Astrocyte of the cerebellum (primary cell): ENCODE data around the gene CENPW.

Experiments
- DNase-seq: peaks from one replicate; pipeline ENCODE4 v3.0.0-alpha.2; 2011; ENCODE audit warnings: low read depth
- H3K4me3 ChIP-seq: 2 replicates; pipeline ENCODE4 v1.5.1; 2011; ENCODE audit warnings: mild to moderate bottlenecking, low read depth, low read length, moderate library complexity
- in situ Hi-C: cut with HindIII; loops from 2 replicates; pipeline ENCODE4 v1.10.0; 2017; ENCODE audit warnings: low sequenced_read_pairs
- TF ChIP-seq, protein P1 (sequence below): IDR thresholded peaks from 2 replicates; pipeline ENCODE4 v1.5.1; 2012; ENCODE audit warnings: low read length, low read depth, moderate library complexity, mild to moderate bottlenecking; ENCODE audit errors: missing control alignments

Gene CENPW

DNA sequence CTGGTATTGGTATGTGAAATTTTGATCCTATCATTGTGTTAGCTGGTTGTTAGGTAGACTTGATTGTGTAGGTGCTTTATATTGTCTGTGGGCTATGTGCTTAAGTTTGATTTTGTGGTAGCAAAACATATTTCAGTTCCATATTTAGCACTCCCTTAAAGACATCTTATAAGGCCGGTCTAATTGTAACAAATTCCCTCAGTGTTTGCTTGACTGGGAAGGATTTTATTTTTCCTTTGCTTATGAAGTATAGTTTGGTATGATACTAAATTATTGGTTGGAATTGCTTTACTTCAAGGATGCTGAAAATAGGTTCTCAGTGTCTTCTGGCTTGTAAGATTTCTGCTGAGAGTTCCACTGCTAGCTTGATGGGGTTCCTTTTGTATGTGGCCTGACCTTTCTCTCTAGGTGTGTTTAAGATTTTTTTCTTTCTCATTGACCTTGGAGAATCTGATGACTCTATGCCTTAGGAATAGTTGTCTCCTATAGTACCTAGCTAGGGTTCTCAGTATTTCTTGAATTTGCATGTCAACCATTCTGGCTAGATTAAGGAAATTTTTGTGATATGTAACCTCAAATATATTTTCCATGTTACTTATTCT lies 20.1 kb downstream of the CENPW start:
- in situ Hi-C loops = no loop called here

DNA sequence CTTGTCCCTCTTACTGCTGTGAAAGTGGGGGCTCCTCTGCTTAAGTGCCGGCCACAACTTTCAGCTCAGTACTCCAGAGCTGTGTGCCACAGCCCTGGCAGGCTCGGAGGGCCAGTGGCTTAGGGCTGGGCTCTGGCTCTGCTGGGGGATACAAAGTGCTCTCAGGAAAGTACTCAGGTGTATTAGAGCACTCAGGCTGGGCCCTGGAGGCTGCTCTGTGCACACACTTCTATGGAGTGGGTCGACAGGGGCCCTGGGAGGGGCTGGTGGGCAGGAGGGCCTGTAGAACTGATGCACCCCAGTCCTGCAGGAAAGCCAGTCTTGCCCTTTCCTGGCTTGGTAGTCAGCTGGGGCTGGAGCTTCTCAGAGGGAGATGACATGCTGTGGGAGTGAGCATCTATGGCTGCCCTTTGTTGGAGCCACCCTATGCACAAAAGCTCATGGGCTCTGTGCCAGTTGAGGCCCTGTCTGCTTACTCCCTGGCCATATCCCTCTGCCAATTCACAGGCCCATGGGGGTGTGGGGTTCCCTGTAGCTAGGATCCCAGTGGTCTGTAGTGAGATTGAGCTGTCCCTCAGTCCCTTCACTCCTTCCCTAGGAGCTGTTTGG lies 22.0 kb downstream of the CENPW start:
- in situ Hi-C loops = no loop called here
- H3K4me3 ChIP-seq = no peak overlapping the region
- no peak for DNase-seq
- TF ChIP-seq, protein P1, sequence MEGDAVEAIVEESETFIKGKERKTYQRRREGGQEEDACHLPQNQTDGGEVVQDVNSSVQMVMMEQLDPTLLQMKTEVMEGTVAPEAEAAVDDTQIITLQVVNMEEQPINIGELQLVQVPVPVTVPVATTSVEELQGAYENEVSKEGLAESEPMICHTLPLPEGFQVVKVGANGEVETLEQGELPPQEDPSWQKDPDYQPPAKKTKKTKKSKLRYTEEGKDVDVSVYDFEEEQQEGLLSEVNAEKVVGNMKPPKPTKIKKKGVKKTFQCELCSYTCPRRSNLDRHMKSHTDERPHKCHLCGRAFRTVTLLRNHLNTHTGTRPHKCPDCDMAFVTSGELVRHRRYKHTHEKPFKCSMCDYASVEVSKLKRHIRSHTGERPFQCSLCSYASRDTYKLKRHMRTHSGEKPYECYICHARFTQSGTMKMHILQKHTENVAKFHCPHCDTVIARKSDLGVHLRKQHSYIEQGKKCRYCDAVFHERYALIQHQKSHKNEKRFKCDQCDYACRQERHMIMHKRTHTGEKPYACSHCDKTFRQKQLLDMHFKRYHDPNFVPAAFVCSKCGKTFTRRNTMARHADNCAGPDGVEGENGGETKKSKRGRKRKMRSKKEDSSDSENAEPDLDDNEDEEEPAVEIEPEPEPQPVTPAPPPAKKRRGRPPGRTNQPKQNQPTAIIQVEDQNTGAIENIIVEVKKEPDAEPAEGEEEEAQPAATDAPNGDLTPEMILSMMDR = no peak

More for the DNA sequence above, 20.1 kb downstream of the CENPW start:
- no peak for DNase-seq
- no peak overlapping the region for H3K4me3 ChIP-seq
- TF ChIP-seq, protein P1 = no peak

DNA sequence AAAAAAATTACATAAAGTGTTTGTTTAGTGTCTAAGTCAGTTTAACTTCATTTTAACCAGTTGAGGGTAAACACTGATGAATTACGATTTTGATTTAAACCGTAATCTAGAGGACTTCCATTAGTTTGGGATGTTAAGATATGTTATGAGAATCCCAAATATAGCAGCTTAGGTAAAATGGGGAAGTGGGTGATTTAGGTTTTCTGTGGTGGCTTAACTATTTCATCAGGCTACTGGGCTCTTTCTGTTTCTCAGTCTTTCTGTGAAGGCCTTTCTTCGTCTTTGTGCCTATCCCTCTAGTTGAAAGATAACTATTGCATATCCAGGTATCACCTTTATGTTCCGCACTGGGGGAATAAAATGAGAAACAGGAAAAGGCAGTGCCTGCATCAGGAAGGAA lies 27.9 kb downstream of the CENPW start:
- in situ Hi-C loops = no loop called here
- TF ChIP-seq, protein P1 = no peak
- no peak overlapping the region for H3K4me3 ChIP-seq
- DNase-seq = no peak

DNA sequence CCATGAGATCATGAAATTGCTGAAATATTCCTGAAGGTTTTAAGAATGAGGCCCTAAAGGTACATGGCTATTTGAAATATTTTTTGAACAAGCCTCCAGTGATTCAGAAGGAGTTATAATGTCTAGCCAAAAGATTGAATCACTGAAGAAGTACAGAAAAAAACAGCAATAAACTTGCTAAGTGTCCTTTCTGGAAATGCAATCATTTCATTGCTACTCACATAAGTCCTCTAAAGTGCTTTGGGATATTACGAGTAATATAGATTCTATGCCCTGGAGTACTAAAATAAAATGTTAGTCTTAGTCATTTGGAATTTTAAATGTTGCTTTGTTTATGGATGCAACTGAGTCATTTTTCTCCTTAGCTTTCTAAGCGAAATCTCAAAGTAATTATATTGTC lies 32.7 kb downstream of the CENPW start:
- H3K4me3 ChIP-seq = no peak overlapping the region
- in situ Hi-C loops = no loop called here
- TF ChIP-seq, protein P1 = no peak
- no peak for DNase-seq

DNA sequence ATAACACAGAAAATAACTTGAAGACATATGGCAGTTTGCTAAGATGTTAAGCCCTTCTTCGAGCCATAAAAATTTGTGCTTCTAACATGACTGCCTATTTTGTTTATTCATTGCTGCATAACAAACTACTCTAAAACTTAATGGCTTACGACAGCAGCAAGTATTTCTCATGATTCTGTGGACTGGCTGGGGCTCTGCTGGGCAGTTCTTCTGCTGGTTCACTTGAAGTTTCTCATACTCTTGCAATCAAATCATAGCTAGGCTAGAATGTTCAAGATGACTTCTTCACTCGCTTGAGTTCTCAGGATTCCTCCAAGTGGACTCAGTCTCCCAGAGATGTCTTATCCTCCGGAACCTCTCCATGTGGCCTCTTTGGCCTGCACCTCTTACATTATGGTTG lies 33.4 kb downstream of the CENPW start:
- no peak overlapping the region for H3K4me3 ChIP-seq
- TF ChIP-seq, protein P1 = no peak
- in situ Hi-C loops = no loop called here
- DNase-seq = no peak

DNA sequence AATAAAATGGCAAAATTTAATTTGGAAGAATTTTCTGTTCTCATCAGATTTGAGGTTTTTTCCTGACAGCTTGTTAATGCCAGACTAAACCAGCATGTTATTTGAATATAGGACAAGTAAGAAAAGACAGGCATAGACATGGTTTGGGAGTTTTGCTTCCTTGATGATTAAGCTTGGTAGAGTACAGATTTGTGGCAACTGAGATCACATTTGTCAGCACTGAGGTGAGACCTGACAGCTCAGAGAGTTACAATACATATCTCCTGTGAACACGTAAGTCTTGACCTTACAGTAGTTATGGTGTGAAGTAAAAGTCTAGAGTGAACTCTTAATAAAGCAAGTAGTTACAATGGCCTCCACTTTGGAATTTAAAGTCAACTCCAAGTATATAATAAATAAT lies 34.5 kb downstream of the CENPW start:
- DNase-seq = no peak
- TF ChIP-seq, protein P1 = no peak
- H3K4me3 ChIP-seq = no peak overlapping the region
- in situ Hi-C loops = no loop called here

DNA sequence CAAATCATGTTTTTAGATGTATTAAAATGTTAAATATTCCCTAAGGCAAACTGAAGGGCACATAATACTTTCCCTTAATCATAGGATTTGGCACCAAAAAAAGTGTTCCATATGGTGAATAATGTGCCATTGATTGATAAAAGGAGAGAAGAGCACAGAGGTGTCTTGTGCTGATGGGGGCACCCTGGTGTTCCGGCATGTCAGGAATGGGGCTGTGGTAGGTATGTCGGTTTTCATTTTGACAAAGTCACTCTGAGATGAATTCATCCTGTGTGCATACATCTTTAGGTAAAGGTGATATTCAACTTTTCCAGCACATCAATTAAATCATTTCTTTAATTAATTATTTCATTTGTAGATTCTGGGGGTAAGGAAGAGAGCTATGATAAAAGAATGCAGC lies 36.8 kb downstream of the CENPW start:
- in situ Hi-C loops = no loop called here
- H3K4me3 ChIP-seq = no peak overlapping the region
- DNase-seq = no peak
- TF ChIP-seq, protein P1 = no peak
